Panc1 (cell line): ENCODE data around the gene KIAA1614.
"Not testable (repeated sequence)": the region's sequence is repeated elsewhere in the genome, so short reads cannot be mapped to it uniquely, and the experiment has no call there.

Experiments used
- POLR2AphosphoS5 ChIP-seq: IDR thresholded peaks from 2 replicates; pipeline ENCODE4 v1.6.1; 2012; ENCODE audit warnings: mild to moderate bottlenecking, low read depth, low read length, moderate library complexity
- SIN3A ChIP-seq: IDR thresholded peaks from 2 replicates; pipeline ENCODE4 v1.6.1; 2012; ENCODE audit warnings: low read depth, mild to moderate bottlenecking, low read length, moderate library complexity, borderline replicate concordance; ENCODE audit not compliant: insufficient read depth
- TCF7L2 ChIP-seq: IDR thresholded peaks from 2 replicates; pipeline ENCODE4 v1.6.1; 2011; ENCODE audit warnings: mild to moderate bottlenecking, low read depth, low read length, inconsistent platforms
- TF ChIP-seq, protein P1 (sequence below): fragments of 450-650 bp; IDR thresholded peaks from 2 replicates; pipeline ENCODE4 v1.5.1; 2017; ENCODE audit warnings: mild to moderate bottlenecking
- TF ChIP-seq, protein P2 (sequence below), 2 experiments: IDR thresholded peaks; 2 replicates each; pipeline ENCODE4 v1.6.1; 2011 to 2012; ENCODE audit warnings: low read depth in 2 of 2, control low read depth in 1 of 2, low read length in 1 of 2, mild to moderate bottlenecking in 1 of 2, moderate library complexity in 1 of 2; ENCODE audit not compliant: insufficient read depth in 1 of 2

DNA sequence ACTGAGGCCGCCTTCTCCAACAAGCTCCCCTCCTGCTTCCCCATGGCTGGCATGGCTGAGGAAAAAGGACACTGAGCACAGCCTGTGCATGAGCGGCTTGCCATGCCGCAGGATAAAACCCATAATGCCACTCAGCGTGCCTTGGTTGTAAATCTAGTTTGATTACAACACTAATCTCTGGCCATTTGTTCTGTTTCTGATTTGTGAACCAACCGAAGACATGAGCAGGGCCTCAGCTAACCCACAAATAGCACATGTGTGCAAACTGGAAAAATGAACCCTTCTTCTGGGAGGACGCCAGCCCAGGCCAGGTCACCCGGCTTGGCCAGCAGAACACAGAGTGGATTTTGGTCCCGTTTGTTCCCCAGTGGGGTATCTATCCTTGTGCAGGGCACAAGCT lies 56.1 kb downstream of the KIAA1614 start:
- TF ChIP-seq, protein P1, sequence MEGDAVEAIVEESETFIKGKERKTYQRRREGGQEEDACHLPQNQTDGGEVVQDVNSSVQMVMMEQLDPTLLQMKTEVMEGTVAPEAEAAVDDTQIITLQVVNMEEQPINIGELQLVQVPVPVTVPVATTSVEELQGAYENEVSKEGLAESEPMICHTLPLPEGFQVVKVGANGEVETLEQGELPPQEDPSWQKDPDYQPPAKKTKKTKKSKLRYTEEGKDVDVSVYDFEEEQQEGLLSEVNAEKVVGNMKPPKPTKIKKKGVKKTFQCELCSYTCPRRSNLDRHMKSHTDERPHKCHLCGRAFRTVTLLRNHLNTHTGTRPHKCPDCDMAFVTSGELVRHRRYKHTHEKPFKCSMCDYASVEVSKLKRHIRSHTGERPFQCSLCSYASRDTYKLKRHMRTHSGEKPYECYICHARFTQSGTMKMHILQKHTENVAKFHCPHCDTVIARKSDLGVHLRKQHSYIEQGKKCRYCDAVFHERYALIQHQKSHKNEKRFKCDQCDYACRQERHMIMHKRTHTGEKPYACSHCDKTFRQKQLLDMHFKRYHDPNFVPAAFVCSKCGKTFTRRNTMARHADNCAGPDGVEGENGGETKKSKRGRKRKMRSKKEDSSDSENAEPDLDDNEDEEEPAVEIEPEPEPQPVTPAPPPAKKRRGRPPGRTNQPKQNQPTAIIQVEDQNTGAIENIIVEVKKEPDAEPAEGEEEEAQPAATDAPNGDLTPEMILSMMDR, result not testable (repeated sequence)
- TF ChIP-seq POLR2AphosphoS5, TCF7L2, SIN3A: not testable (repeated sequence)
- TF ChIP-seq, protein P2, sequence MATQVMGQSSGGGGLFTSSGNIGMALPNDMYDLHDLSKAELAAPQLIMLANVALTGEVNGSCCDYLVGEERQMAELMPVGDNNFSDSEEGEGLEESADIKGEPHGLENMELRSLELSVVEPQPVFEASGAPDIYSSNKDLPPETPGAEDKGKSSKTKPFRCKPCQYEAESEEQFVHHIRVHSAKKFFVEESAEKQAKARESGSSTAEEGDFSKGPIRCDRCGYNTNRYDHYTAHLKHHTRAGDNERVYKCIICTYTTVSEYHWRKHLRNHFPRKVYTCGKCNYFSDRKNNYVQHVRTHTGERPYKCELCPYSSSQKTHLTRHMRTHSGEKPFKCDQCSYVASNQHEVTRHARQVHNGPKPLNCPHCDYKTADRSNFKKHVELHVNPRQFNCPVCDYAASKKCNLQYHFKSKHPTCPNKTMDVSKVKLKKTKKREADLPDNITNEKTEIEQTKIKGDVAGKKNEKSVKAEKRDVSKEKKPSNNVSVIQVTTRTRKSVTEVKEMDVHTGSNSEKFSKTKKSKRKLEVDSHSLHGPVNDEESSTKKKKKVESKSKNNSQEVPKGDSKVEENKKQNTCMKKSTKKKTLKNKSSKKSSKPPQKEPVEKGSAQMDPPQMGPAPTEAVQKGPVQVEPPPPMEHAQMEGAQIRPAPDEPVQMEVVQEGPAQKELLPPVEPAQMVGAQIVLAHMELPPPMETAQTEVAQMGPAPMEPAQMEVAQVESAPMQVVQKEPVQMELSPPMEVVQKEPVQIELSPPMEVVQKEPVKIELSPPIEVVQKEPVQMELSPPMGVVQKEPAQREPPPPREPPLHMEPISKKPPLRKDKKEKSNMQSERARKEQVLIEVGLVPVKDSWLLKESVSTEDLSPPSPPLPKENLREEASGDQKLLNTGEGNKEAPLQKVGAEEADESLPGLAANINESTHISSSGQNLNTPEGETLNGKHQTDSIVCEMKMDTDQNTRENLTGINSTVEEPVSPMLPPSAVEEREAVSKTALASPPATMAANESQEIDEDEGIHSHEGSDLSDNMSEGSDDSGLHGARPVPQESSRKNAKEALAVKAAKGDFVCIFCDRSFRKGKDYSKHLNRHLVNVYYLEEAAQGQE (IDR thresholded peaks at IDR 0.05; ENCODE audit: insufficient read depth in 1 of 2, low read depth in 2 of 2, low read length in 1 of 2), result not testable (repeated sequence)
